Stimulated activated CD4-positive, alpha-beta T cell treated with anti-CD3 and anti-CD28 coated beads, Interleukin-2, amount 100 ng/mL, for 4 hours (primary cell): ENCODE data around the gene NUP210L.

Experiments
- DNase-seq: peaks from one replicate; pipeline ENCODE4 v3.0.0-alpha.2; 2020; ENCODE audit warnings: low read depth

NUP210L gene

GRCh38 chr1:154154534-154155191 is at the start of gene NUP210L:
TSS of gene NUP210L (minus strand) at chr1:154155073.
- DNase-seq = no peak

GRCh38 chr1:154199563-154199879 is 44.6 kb upstream of the NUP210L start:
- DNase-seq = no peak

GRCh38 chr1:154198756-154199562 is 44.1 kb upstream of the NUP210L start:
- no peak for DNase-seq

- no peak for DNase-seq
Measured at GRCh38 chr1:154193821-154194220, 38.9 kb upstream of the NUP210L start.

GRCh38 chr1:154192476-154192875 is 37.6 kb upstream of the NUP210L start:
- DNase-seq = no peak

- DNase-seq = no peak
Measured at GRCh38 chr1:154191990-154192461, 37.2 kb upstream of the NUP210L start, which contains the start of gene TPM3. TSS of gene TPM3 (minus strand) at chr1:154192100. CDS start at chr1:154192018, 82 bp downstream.

GRCh38 chr1:154190550-154190949 is 35.7 kb upstream of the NUP210L start:
- no peak for DNase-seq

- DNase-seq = no peak
Measured at GRCh38 chr1:154186852-154187501, 32.1 kb upstream of the NUP210L start.

GRCh38 chr1:154186177-154186576 is 31.3 kb upstream of the NUP210L start:
- DNase-seq = peak; percentile 57

GRCh38 chr1:154183046-154183915 is 28.4 kb upstream of the NUP210L start:
- peak; percentile 91 for DNase-seq

- DNase-seq = peak; percentile 48
Measured at GRCh38 chr1:154182344-154183045, 27.6 kb upstream of the NUP210L start.

- DNase-seq = no peak
Measured at GRCh38 chr1:154181944-154182343, 27.1 kb upstream of the NUP210L start.

- no peak for DNase-seq
Measured at GRCh38 chr1:154179946-154180687, 25.2 kb upstream of the NUP210L start.

- no peak for DNase-seq
Measured at GRCh38 chr1:154178911-154179811, 24.3 kb upstream of the NUP210L start.

GRCh38 chr1:154178013-154178412 is 23.1 kb upstream of the NUP210L start:
- DNase-seq = no peak

GRCh38 chr1:154176337-154176736 is 21.5 kb upstream of the NUP210L start:
- DNase-seq = no peak

GRCh38 chr1:154174654-154175053 is 19.8 kb upstream of the NUP210L start:
- DNase-seq = no peak

- no peak for DNase-seq
Measured at GRCh38 chr1:154171880-154172279, 17.0 kb upstream of the NUP210L start.

GRCh38 chr1:154171223-154171583 is 16.3 kb upstream of the NUP210L start:
- no peak for DNase-seq
